SK-N-SH (cell line): Measurements from ENCODE around the gene ICAM5. TPM values are rescaled to one million over a fixed set of nuclear protein-coding genes. Genes with fewer than 3 reads are reported as not detected.

ENCODE experiments used
- CTCF ChIA-PET: fragments of 300-600, 350-600 bp; formaldehyde crosslinking; extraction: SDS; loops from one replicate; lab custom pipeline; 2021; lab: Yijun Ruan, JAX
- POLR2A ChIA-PET: fragments of 350-600 bp; sonication (Branson Sonifier 250); formaldehyde crosslinking; extraction: SDS; loops from one replicate; lab custom pipeline; 2020; ENCODE audit warnings: antibody characterized with exemption, inconsistent platforms; lab: Yijun Ruan, JAX
- DNase-seq: peaks from one replicate; pipeline ENCODE4 v3.0.0; 2012
- H2AFZ ChIP-seq: fragments of 200-600 bp; sonication (generic); 2 replicates; pipeline ENCODE4 v1.8.1; 2016; ENCODE audit warnings: antibody characterized with exemption, mild to moderate bottlenecking, low read depth
- H3F3A ChIP-seq: fragments of 200-600 bp; sonication (generic); replicated peaks from 2 replicates; pipeline ENCODE3; 2016; ENCODE audit warnings: antibody characterized with exemption, mild to moderate bottlenecking; ENCODE audit not compliant: insufficient read depth
- H3K27ac ChIP-seq, 2 experiments: fragments of 200-500 bp in 1 of 2; fragments of 200-600 bp in 1 of 2; sonication (Bioruptor generic) in 1 of 2; sonication (generic), shearing (Covaris generic) in 1 of 2; 2 replicates each; pipeline versions ENCODE4 v1.5.1 to v1.6.1; 2014 to 2016; ENCODE audit warnings: low read depth in 2 of 2, inconsistent platforms in 1 of 2, low read length in 1 of 2, mild to moderate bottlenecking in 1 of 2, mixed read lengths in 1 of 2
- H3K27me3 ChIP-seq: fragments of 200-600 bp; sonication (generic), shearing (Covaris generic); 2 replicates; pipeline ENCODE4 v1.6.1; 2016; ENCODE audit warnings: mixed run types; ENCODE audit not compliant: insufficient read depth
- H3K36me3 ChIP-seq, 2 experiments: fragments of 200-500 bp in 1 of 2; fragments of 200-600 bp in 1 of 2; sonication (Bioruptor generic) in 1 of 2; sonication (generic) in 1 of 2; replicated peaks in 1 of 2; 2 replicates each; pipeline versions ENCODE3 to v1.5.1; 2014 to 2016; ENCODE audit warnings: low read length in 1 of 2, mild to moderate bottlenecking in 1 of 2; ENCODE audit not compliant: insufficient read depth in 2 of 2, control insufficient read depth in 1 of 2
- H3K4me1 ChIP-seq, 2 experiments: fragments of 200-500 bp in 1 of 2; fragments of 200-600 bp in 1 of 2; sonication (Bioruptor generic) in 1 of 2; sonication (generic), shearing (Covaris generic) in 1 of 2; 2 replicates each; pipeline versions ENCODE4 v1.5.1 to v1.6.1; 2014 to 2016; ENCODE audit warnings: low read depth in 1 of 2, low read length in 1 of 2, mixed run types in 1 of 2; ENCODE audit not compliant: insufficient read depth in 2 of 2, control insufficient read depth in 1 of 2
- H3K4me2 ChIP-seq: fragments of 200-600 bp; sonication (generic), shearing (Covaris generic); 2 replicates; pipeline ENCODE4 v1.6.1; 2017; ENCODE audit warnings: mixed run types
- H3K4me3 ChIP-seq, 2 experiments: fragments of 200-500 bp in 1 of 2; fragments of 200-600 bp in 1 of 2; sonication (Bioruptor generic) in 1 of 2; sonication (generic), shearing (Covaris generic) in 1 of 2; 2 replicates each; pipeline versions ENCODE4 v1.5.1 to v1.8.1; 2014 to 2016; ENCODE audit warnings: low read depth in 2 of 2, inconsistent platforms in 1 of 2, low read length in 1 of 2, mild to moderate bottlenecking in 1 of 2, mixed read lengths in 1 of 2, moderate library complexity in 1 of 2
- H3K79me2 ChIP-seq: fragments of 200-600 bp; sonication (generic); 2 replicates; pipeline ENCODE4 v1.8.1; 2017; ENCODE audit warnings: mild to moderate bottlenecking; ENCODE audit not compliant: insufficient read depth
- H3K9ac ChIP-seq: fragments of 200-600 bp; sonication (generic); 2 replicates; pipeline ENCODE4 v1.6.1; 2017; ENCODE audit warnings: mixed run types
- H3K9me2 ChIP-seq: fragments of 200-600 bp; sonication (generic); 2 replicates; pipeline ENCODE4 v1.6.1; 2017; ENCODE audit warnings: mixed run types
- H3K9me3 ChIP-seq: fragments of 200-600 bp; sonication (generic); 2 replicates; pipeline ENCODE4 v1.6.1; 2017; ENCODE audit warnings: mixed run types, mild to moderate bottlenecking, moderate library complexity
- H4K20me1 ChIP-seq: fragments of 200-600 bp; sonication (generic); 2 replicates; pipeline ENCODE4 v1.6.1; 2017; ENCODE audit warnings: mild to moderate bottlenecking, mixed run types; ENCODE audit not compliant: insufficient read depth
- CHD2 ChIP-seq: fragments of 150-350 bp; IDR thresholded peaks from 2 replicates; pipeline ENCODE4 v1.6.1; 2018; ENCODE audit warnings: low read length; ENCODE audit not compliant: partially characterized antibody
- EP300 ChIP-seq, 2 experiments: IDR thresholded peaks; 2 replicates each; pipeline versions ENCODE4 v1.4.0 to v1.6.1; 2012; ENCODE audit warnings: borderline replicate concordance in 1 of 2, low read depth in 1 of 2, low read length in 1 of 2
- FOXM1 ChIP-seq: IDR thresholded peaks from 2 replicates; pipeline ENCODE4 v1.4.0; 2012; ENCODE audit warnings: low read depth, mild to moderate bottlenecking
- GABPA ChIP-seq: IDR thresholded peaks from 2 replicates; pipeline ENCODE4 v1.4.0; 2012; ENCODE audit warnings: low read depth, mild to moderate bottlenecking
- GATA2 ChIP-seq: sonication (generic); formaldehyde crosslinking; IDR thresholded peaks from 2 replicates; pipeline ENCODE4 v1.5.0; 2020; ENCODE audit warnings: mild to moderate bottlenecking, missing genetic modification reagents
- JUND ChIP-seq: IDR thresholded peaks from 2 replicates; pipeline ENCODE4 v1.4.0; 2012
- MEF2A ChIP-seq: IDR thresholded peaks from 2 replicates; pipeline ENCODE4 v1.4.0; 2012; ENCODE audit warnings: low read depth, borderline replicate concordance
- MXI1 ChIP-seq: IDR thresholded peaks from 2 replicates; pipeline ENCODE4 v1.6.1; 2012; ENCODE audit warnings: mild to moderate bottlenecking, low read depth, low read length, improper control_type of control experiment
- NFIC ChIP-seq: IDR thresholded peaks from 2 replicates; pipeline ENCODE4 v1.4.0; 2012; ENCODE audit warnings: borderline replicate concordance
- RCOR1 ChIP-seq: fragments of 150-350 bp; IDR thresholded peaks from 2 replicates; pipeline ENCODE4 v1.6.1; 2017; ENCODE audit warnings: antibody characterized with exemption, low read length
- RFX5 ChIP-seq: IDR thresholded peaks from 2 replicates; pipeline ENCODE4 v1.6.1; 2012; ENCODE audit warnings: mild to moderate bottlenecking, improper control_type of control experiment, low read length
- RXRA ChIP-seq: IDR thresholded peaks from 2 replicates; pipeline ENCODE4 v1.4.0; 2012; ENCODE audit warnings: low read depth, mild to moderate bottlenecking, borderline replicate concordance
- SMC3 ChIP-seq: IDR thresholded peaks from 2 replicates; pipeline ENCODE4 v1.6.1; 2012; ENCODE audit warnings: low read depth, low read length, improper control_type of control experiment
- TAF1 ChIP-seq: IDR thresholded peaks from 2 replicates; pipeline ENCODE4 v1.6.1; 2012; ENCODE audit warnings: low read depth, mild to moderate bottlenecking, low read length, moderate library complexity, borderline replicate concordance
- TCF12 ChIP-seq: IDR thresholded peaks from 2 replicates; pipeline ENCODE4 v1.4.0; 2012
- TEAD4 ChIP-seq: IDR thresholded peaks from 2 replicates; pipeline ENCODE4 v1.4.0; 2012; ENCODE audit warnings: mild to moderate bottlenecking, borderline replicate concordance; ENCODE audit not compliant: insufficient read depth
- YY1 ChIP-seq: IDR thresholded peaks from 2 replicates; pipeline ENCODE4 v1.4.0; 2012; ENCODE audit warnings: low read depth, mild to moderate bottlenecking
- WGBS: methylation state at CpG from one replicate; pipeline ENCODE4 v1.1.6; 2017; ENCODE audit warnings: low lambda C conversion rate; 5-methylcytosine and 5-hydroxymethylcytosine counted together
- polyA plus RNA-seq, 3 experiments: library from polyadenylated mRNA; depleted of rRNA; stranded (reverse); fragments of >200 nt; gene quantifications; 2 replicates each; pipeline ENCODE4 v1.2.3, GENCODE V29; 2012
- TF ChIP-seq, protein P1 (sequence below): IDR thresholded peaks from 2 replicates; pipeline ENCODE4; 2012
- TF ChIP-seq, protein P2 (sequence below): IDR thresholded peaks from 2 replicates; pipeline ENCODE4 v1.6.1; 2012; ENCODE audit warnings: mild to moderate bottlenecking, low read depth, low read length, moderate library complexity

ICAM5 gene
- polyA plus RNA-seq, 1 of the 3 experiments (the other 2 are of a cell fraction), result 5.2 TPM

DNA sequence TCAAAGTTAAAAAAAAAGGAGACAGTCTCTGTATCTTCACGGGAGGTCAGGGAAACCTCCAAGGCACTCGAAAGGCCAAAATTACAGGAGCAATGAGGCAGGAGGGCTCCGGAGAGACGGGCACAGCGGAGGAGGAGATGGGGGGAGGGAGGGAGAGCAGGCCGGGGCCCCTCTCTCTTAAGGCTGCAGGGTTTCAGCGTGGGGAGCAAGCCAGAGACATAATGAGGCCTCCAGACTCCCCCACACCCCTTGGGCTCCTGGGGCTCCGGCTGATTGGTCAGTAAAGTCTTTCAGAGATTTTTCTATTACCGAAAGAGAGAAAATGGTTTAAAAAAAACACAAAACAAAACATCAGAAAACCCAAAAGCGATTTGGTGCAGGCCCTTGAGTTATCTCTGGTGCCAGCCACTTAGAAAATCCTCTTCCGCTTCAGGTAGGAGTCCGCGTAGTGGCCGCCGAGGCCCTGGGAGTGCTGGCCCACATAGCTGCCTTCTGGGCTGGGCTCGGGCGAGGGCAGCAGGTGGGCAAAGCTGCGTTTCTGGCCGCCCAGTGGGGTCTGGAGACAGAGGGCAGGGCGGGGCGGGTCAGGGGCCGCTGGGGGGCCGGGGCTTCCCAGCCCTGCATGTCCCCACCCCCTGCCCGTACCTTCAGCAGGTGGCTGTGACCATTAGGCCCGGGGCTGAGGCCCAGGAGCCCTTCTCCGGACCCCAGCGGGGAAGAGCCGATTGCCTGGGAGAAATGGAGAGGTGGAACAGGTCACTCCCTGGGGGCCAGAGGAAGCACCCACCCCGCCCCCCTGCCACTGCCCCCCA lies 27.5 kb downstream of the ICAM5 start:
- no peak for TF ChIP-seq NFIC
- no peak for TF ChIP-seq TAF1
- TF ChIP-seq GABPA, result no peak
- TF ChIP-seq MEF2A, result no peak
- no peak for TF ChIP-seq JUND
- TF ChIP-seq SMC3, result no peak
- TF ChIP-seq, protein P1, sequence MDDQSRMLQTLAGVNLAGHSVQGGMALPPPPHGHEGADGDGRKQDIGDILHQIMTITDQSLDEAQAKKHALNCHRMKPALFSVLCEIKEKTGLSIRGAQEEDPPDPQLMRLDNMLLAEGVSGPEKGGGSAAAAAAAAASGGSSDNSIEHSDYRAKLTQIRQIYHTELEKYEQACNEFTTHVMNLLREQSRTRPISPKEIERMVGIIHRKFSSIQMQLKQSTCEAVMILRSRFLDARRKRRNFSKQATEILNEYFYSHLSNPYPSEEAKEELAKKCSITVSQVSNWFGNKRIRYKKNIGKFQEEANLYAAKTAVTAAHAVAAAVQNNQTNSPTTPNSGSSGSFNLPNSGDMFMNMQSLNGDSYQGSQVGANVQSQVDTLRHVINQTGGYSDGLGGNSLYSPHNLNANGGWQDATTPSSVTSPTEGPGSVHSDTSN, result no peak
- TF ChIP-seq TCF12, result no peak
- TF ChIP-seq RFX5, result no peak
- TF ChIP-seq MXI1, result no peak
- no peak for TF ChIP-seq RCOR1
- CTCF ChIA-PET, result interaction anchor here (1.2 to 3.2 kb wide), 7 partner anchors 16 to 73 kb away, joined by 3 to 16 read pairs (median 3); partner anchors contain the start of genes ICAM1 and ICAM5

DNA sequence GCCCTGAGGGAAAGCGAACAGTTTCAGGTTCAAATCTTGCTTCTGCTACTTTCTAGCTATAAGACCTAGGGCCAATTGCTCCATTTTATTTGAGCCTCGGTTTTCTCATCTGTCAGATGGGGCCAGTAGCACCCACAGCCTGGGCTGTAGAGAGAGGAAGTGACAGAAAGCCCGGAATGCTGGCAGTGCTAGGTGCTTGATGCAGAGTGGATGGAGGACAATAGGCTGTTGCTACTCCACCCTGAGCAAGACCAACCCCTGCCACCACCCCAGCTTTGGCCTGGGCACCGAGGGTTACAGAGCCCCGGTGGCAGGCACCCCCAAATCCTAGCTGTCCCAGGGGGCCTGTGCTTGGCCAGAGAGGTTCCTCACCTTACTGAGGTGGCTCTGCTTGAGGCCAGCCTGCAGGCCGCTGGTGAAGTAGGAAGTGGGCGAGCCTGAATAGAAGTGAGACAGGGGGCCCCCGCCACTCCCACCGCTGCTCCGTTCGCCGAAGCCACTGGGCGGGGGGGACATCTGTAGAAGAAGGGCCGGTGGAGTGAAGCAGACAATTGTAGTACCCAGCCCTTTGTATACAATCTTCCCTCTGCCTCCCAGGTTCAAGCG lies 28.2 kb downstream of the ICAM5 start:
- Histone ChIP-seq H4K20me1 (no peaks in the 10 kb centered on the region), H3K27ac (no peak overlapping the region), H3K79me2 (peaks cover 12% of the 10 kb centered on the region; the same call in 1 of the 2 replicates), H3F3A (peaks cover 6% of the 10 kb centered on the region), H3K9ac (no peak overlapping the region), H3K4me2 (no peak overlapping the region), H3K4me1 (peaks cover 0 to 17% of the 10 kb centered on the region in 2 experiments; a peak in 1 of 4 replicates), H3K9me2 (no peaks in the 10 kb centered on the region), H3K27me3 (no peaks in the 10 kb centered on the region), H2AFZ (no peak overlapping the region), H3K4me3 (no peak overlapping the region), H3K36me3 (peaks cover 4 to 36% of the 10 kb centered on the region in 2 experiments), H3K9me3 (no peaks in the 10 kb centered on the region)
- DNase-seq, result no peak
- TF ChIP-seq CHD2 (no peak), NFIC (no peak), GATA2 (no peak), SMC3 (no peak), YY1 (no peak), EP300 (IDR thresholded peaks at IDR 0.05; ENCODE audit: borderline replicate concordance in 1 of 2, low read depth in 1 of 2, low read length in 1 of 2) (no peak), RXRA (no peak), FOXM1 (no peak), TEAD4 (no peak), TCF12 (no peak), TAF1 (no peak), MXI1 (no peak)
- TF ChIP-seq, protein P2, sequence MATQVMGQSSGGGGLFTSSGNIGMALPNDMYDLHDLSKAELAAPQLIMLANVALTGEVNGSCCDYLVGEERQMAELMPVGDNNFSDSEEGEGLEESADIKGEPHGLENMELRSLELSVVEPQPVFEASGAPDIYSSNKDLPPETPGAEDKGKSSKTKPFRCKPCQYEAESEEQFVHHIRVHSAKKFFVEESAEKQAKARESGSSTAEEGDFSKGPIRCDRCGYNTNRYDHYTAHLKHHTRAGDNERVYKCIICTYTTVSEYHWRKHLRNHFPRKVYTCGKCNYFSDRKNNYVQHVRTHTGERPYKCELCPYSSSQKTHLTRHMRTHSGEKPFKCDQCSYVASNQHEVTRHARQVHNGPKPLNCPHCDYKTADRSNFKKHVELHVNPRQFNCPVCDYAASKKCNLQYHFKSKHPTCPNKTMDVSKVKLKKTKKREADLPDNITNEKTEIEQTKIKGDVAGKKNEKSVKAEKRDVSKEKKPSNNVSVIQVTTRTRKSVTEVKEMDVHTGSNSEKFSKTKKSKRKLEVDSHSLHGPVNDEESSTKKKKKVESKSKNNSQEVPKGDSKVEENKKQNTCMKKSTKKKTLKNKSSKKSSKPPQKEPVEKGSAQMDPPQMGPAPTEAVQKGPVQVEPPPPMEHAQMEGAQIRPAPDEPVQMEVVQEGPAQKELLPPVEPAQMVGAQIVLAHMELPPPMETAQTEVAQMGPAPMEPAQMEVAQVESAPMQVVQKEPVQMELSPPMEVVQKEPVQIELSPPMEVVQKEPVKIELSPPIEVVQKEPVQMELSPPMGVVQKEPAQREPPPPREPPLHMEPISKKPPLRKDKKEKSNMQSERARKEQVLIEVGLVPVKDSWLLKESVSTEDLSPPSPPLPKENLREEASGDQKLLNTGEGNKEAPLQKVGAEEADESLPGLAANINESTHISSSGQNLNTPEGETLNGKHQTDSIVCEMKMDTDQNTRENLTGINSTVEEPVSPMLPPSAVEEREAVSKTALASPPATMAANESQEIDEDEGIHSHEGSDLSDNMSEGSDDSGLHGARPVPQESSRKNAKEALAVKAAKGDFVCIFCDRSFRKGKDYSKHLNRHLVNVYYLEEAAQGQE, result no peak
- CTCF ChIA-PET, result interaction anchor here (1.2 to 3.2 kb wide), 3 partner anchors 26 to 48 kb away, joined by 3 to 16 read pairs (median 6); partner anchors contain the start of genes ICAM1 and ICAM5
- POLR2A ChIA-PET, result no interaction called here
- WGBS, result 94% methylated on average over 13 of the region's 15 CpGs

More for the DNA sequence above, 27.5 kb downstream of the ICAM5 start:
- H3K9ac ChIP-seq, result no peak overlapping the region
- peaks cover 4 to 33% of the 10 kb centered on the region in 2 experiments for H3K36me3 ChIP-seq
- peak overlapping the region in 1 of 2 experiments; percentile 85; a peak in 2 of 4 replicates for H3K27ac ChIP-seq
- no peak overlapping the region for H2AFZ ChIP-seq
- H3K4me3 ChIP-seq, result no peak overlapping the region
- peaks cover 12% of the 10 kb centered on the region; the same call in 1 of the 2 replicates for H3K79me2 ChIP-seq
- no peak overlapping the region for H3K4me2 ChIP-seq
- H3F3A ChIP-seq, result peaks cover 6% of the 10 kb centered on the region
- H4K20me1 ChIP-seq, result no peaks in the 10 kb centered on the region
- no peak for DNase-seq
- H3K9me2 ChIP-seq, result no peaks in the 10 kb centered on the region
- POLR2A ChIA-PET, result interaction anchor here (0.8 to 1.4 kb wide), 4 partner anchors 8 to 63 kb away, joined by 3 to 8 read pairs (median 4); partner anchors contain the start of genes ICAM1, RAVER1 and TYK2
- H3K4me1 ChIP-seq, result peaks cover 0 to 17% of the 10 kb centered on the region in 2 experiments; a peak in 1 of 4 replicates
- WGBS, result 89% methylated on average over 19 of the region's 29 CpGs
- no peaks in the 10 kb centered on the region for H3K9me3 ChIP-seq
- H3K27me3 ChIP-seq, result no peaks in the 10 kb centered on the region
